K562 (cell line): Measurements from ENCODE around the gene DUSP10. TPM values are rescaled to one million over a fixed set of nuclear protein-coding genes. Genes with fewer than 3 reads are reported as not detected.

ENCODE experiments used
- ATF1 ChIP-seq, 2 experiments: fragments of 450-650 bp in 1 of 2; IDR thresholded peaks; 2 replicates each; pipeline ENCODE4 v1.6.1; 2016; ENCODE audit warnings: missing compliant biosample characterization in 1 of 2, missing genetic modification characterization in 1 of 2
- CBFB ChIP-seq: sonication (generic); formaldehyde crosslinking; IDR thresholded peaks from 2 replicates; pipeline ENCODE4 v1.4.0; 2020; ENCODE audit warnings: mild to moderate bottlenecking, missing genetic modification reagents
- GATA2 ChIP-seq: sonication (generic); formaldehyde crosslinking; IDR thresholded peaks from 2 replicates; pipeline ENCODE4 v1.4.0; 2020; ENCODE audit warnings: mild to moderate bottlenecking, missing genetic modification reagents
- NBN ChIP-seq: fragments of 450-650 bp; IDR thresholded peaks from 2 replicates; pipeline ENCODE4 v1.6.1; 2016; ENCODE audit warnings: low read depth, mild to moderate bottlenecking
- REST ChIP-seq, 2 experiments: fragments of 450-650 bp; formaldehyde crosslinking in 1 of 2; IDR thresholded peaks; 2 replicates each; pipeline versions ENCODE4 v1.4.0 to v1.6.1; 2014 to 2020; ENCODE audit warnings: mild to moderate bottlenecking in 2 of 2, borderline replicate concordance in 1 of 2, low read depth in 1 of 2
- TCF3 ChIP-seq: sonication (generic); formaldehyde crosslinking; IDR thresholded peaks from 2 replicates; pipeline ENCODE4 v1.4.0; 2020; ENCODE audit warnings: mild to moderate bottlenecking, missing genetic modification reagents
- TEAD1 ChIP-seq, 2 experiments: fragments of 450-650 bp in 1 of 2; sonication (generic) in 1 of 2; formaldehyde crosslinking; IDR thresholded peaks; 2 replicates each; pipeline versions ENCODE4 v1.4.0 to v1.8.0; 2020 to 2022; ENCODE audit warnings: mild to moderate bottlenecking in 2 of 2, missing genetic modification reagents in 1 of 2
- TFAP4 ChIP-seq: sonication (generic); formaldehyde crosslinking; IDR thresholded peaks from 2 replicates; pipeline ENCODE4 v1.8.0; 2022; ENCODE audit warnings: missing genetic modification reagents, mild to moderate bottlenecking, moderate library complexity, borderline replicate concordance
- ZNF584 ChIP-seq: fragments of 200-800 bp; sonication (Bioruptor generic); IDR thresholded peaks from 2 replicates; pipeline ENCODE4 v1.6.1; 2016; ENCODE audit warnings: low read depth, mild to moderate bottlenecking, missing genetic modification characterization, missing compliant biosample characterization
- polyA plus RNA-seq, 8 experiments: library from polyadenylated mRNA; depleted of rRNA in 4 of 8; stranded (reverse) in 5 of 8; unstranded in 3 of 8; fragments of >200 nt; fragmentation: Nextera tagmentation in 2 of 8; fragmentation: Illumina TruSeq in 1 of 8; extraction: Ambion mirVana in 2 of 8; extraction: Trizol in 1 of 8; gene quantifications; 2 replicates each; pipeline versions ENCODE4 v1.2.1 to v1.2.3, GENCODE V29; 2011 to 2014; ENCODE audit warnings: inconsistent platforms in 1 of 8, missing spikeins in 1 of 8
- total RNA-seq, 7 experiments: library from RNA; depleted of rRNA in 6 of 7; stranded (reverse); fragments of >200 nt in 6 of 7; fragmentation: Illumina TruSeq in 2 of 7; extraction: Trizol in 2 of 7; gene quantifications; 2 replicates each; pipeline versions ENCODE4 v1.2.1 to v1.2.3, GENCODE V29; 2011 to 2021; ENCODE audit warnings: low replicate concordance in 1 of 7
- TF ChIP-seq, protein P1 (sequence below), 2 experiments: fragments of 450-650 bp; conservative IDR thresholded peaks; 2 replicates each; pipeline ENCODE4 v1.6.1; 2017; ENCODE audit warnings: mild to moderate bottlenecking in 2 of 2, moderate library complexity in 2 of 2
- TF ChIP-seq, protein P2 (sequence below), 2 experiments: IDR thresholded peaks in 1 of 2; conservative IDR thresholded peaks in 1 of 2; 2 replicates each; pipeline ENCODE4 v1.6.1; 2016; ENCODE audit warnings: low read depth in 2 of 2, mild to moderate bottlenecking in 1 of 2, missing compliant biosample characterization in 1 of 2, missing genetic modification characterization in 1 of 2, moderate library complexity in 1 of 2

Gene DUSP10
- total and polyA plus RNA-seq, 9 of the 15 experiments (the other 6 are each of a cell fraction or from before 2014, with no cell fraction given) = 1.7 to 8.3 (median 6.1) TPM

- TF ChIP-seq TFAP4 (peak; percentile 77), NBN (0 out of 2 replicates have a peak, but pooled peaks have one; percentile 52), REST (IDR thresholded peaks at IDR 0.05; ENCODE audit: borderline replicate concordance) (peak; percentile 97), REST (CRISPR knock-in tag; IDR thresholded peaks at IDR 0.05; ENCODE audit: low read depth) (peak; percentile 96), GATA2 (peak; percentile 84), TEAD1 (CRISPR knock-in tag; IDR thresholded peaks at IDR 0.05) (0 out of 4 replicates have a peak, but pooled peaks have one; percentile 20 to 62), TCF3 (CRISPR knock-in tag) (peak; percentile 88), ZNF584 (peak; percentile 45; the same call in 1 of the 2 replicates), ATF1 (CRISPR knock-in tag; IDR thresholded peaks at IDR 0.05) (no peak), ATF1 (tag; IDR thresholded peaks at IDR 0.05) (peak; percentile 44; the same call in 1 of the 2 replicates), CBFB (CRISPR knock-in tag) (no peak)
- TF ChIP-seq, protein P1, sequence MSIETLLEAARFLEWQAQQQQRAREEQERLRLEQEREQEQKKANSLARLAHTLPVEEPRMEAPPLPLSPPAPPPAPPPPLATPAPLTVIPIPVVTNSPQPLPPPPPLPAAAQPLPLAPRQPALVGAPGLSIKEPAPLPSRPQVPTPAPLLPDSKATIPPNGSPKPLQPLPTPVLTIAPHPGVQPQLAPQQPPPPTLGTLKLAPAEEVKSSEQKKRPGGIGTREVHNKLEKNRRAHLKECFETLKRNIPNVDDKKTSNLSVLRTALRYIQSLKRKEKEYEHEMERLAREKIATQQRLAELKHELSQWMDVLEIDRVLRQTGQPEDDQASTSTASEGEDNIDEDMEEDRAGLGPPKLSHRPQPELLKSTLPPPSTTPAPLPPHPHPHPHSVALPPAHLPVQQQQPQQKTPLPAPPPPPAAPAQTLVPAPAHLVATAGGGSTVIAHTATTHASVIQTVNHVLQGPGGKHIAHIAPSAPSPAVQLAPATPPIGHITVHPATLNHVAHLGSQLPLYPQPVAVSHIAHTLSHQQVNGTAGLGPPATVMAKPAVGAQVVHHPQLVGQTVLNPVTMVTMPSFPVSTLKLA (conservative IDR thresholded peaks at IDR 0.05) = peak in 1 of 2 experiments; percentile 61; a peak in 1 of 4 replicates
- TF ChIP-seq, protein P2, sequence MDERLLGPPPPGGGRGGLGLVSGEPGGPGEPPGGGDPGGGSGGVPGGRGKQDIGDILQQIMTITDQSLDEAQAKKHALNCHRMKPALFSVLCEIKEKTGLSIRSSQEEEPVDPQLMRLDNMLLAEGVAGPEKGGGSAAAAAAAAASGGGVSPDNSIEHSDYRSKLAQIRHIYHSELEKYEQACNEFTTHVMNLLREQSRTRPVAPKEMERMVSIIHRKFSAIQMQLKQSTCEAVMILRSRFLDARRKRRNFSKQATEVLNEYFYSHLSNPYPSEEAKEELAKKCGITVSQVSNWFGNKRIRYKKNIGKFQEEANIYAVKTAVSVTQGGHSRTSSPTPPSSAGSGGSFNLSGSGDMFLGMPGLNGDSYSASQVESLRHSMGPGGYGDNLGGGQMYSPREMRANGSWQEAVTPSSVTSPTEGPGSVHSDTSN (CRISPR knock-in tag; IDR thresholded peaks at IDR 0.05; ENCODE audit: low read depth) = no peak; the same call in 1 of the 2 replicates
- TF ChIP-seq, protein P2 (tag; conservative IDR thresholded peaks at IDR 0.05; ENCODE audit: low read depth) = peak; percentile 84
Measured at GRCh38 chr1:221716713-221717484, 25.0 kb downstream of the DUSP10 start (continued).
